ENCODE measurements around the gene TBC1D22A. TPM values are rescaled to one million over a fixed set of nuclear protein-coding genes. Genes with fewer than 3 reads are reported as not detected.

Gene TBC1D22A
- total and polyA plus RNA-seq, 4 donors = 4.1 to 12.4 (median 8.4) TPM

DNA sequence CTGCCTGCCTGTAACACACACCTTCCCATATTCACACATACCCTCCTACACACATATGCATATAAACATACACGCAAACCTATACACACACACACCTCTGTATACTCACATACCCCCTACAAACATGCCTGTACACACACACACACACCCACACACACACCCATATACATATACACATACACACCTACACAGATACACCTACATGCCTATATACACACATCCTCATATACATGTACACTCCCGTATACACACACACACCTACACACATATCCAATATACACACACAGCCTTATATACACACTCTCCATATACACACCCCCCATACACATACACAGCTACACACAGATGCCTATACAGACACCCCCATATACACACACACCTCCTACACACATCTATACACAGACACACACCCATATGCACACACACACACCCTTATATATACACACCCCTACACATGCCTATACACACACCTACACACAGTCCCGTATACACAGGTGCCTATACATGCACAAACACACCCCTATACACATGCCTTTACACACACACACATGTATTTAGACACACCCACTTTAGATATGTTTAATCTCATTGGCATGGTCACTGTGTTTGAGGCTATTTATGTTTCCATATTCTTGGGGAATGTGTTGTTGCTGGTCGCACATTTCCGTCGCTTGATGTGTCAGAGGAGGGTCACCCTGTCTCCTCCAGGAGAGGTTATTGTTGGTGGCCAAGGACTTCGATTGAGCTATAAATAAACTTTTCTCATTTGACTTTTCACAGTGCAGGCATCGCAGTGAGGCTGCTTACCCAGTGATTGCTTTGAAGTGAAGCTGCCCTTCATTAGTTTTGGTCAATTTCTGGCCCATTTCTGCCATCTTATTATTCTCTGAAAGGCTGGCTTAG lies 243.3 kb downstream of the TBC1D22A start (continued):
- TF ChIP-seq RAD21 (IDR thresholded peaks at IDR 0.05) = no peak
- no peak for TF ChIP-seq HNF4A (conservative IDR thresholded peaks at IDR 0.05)
- TF ChIP-seq EGR1 (IDR thresholded peaks at IDR 0.05; ENCODE audit: low read depth in 2 of 2) = no peak

DNA sequence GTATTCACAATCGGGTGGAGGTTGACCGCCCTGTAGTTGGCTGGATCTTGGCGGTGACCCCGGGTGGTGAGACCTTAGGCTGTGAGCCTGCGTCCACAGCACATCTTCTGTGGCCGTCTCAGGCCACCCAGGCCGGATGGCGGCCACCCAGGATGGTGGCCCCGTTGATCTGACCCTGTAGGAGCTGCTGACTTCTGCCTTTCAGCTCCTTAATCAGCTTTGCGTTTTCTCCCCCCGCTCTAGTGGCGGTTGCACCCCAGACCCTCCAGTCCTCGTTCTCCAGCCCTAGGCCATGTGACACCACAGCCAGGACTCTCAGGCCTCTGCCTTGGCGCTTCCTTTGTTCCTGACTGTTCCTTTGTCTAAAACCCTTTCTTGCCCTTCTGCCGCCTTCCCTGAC lies 244.0 kb downstream of the TBC1D22A start:
- Histone ChIP-seq H3K36me3 (ENCODE audit: control insufficient read depth in 4 of 4, insufficient read depth in 3 of 4, low read depth in 1 of 4, low read length in 3 of 4) (peaks cover 0 to 10% (median 8%) of the 10 kb centered on the region in 4 donors), H3K27ac (ENCODE audit: low read depth in 1 of 2, low read length in 2 of 2) (no peak overlapping the region), H3K9me3 (ENCODE audit: control insufficient read depth in 4 of 4, low read length in 3 of 4) (no peaks in the 10 kb centered on the region), H3K27me3 (ENCODE audit: control insufficient read depth in 4 of 4, insufficient read depth in 4 of 4, low read length in 3 of 4) (no peaks in the 10 kb centered on the region), H3K4me3 (ENCODE audit: low read depth in 1 of 3, low read length in 3 of 3) (no peak overlapping the region), H3K4me1 (ENCODE audit: control insufficient read depth in 4 of 4, insufficient read depth in 4 of 4, low read length in 3 of 4) (no peaks in the 10 kb centered on the region), H3K9ac (ENCODE audit: low read depth in 1 of 2, low read length in 2 of 2) (no peak overlapping the region)
- TF ChIP-seq JUND (IDR thresholded peaks at IDR 0.05) (no peak), NR2F2 (IDR thresholded peaks at IDR 0.05) (no peak), HNF4A (conservative IDR thresholded peaks at IDR 0.05) (no peak), RXRA (IDR thresholded peaks at IDR 0.05) (no peak), SP1 (IDR thresholded peaks at IDR 0.05) (no peak)
- TF ChIP-seq, protein P1, sequence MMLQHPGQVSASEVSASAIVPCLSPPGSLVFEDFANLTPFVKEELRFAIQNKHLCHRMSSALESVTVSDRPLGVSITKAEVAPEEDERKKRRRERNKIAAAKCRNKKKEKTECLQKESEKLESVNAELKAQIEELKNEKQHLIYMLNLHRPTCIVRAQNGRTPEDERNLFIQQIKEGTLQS (IDR thresholded peaks at IDR 0.05) = no peak
- TF ChIP-seq, protein P2, sequence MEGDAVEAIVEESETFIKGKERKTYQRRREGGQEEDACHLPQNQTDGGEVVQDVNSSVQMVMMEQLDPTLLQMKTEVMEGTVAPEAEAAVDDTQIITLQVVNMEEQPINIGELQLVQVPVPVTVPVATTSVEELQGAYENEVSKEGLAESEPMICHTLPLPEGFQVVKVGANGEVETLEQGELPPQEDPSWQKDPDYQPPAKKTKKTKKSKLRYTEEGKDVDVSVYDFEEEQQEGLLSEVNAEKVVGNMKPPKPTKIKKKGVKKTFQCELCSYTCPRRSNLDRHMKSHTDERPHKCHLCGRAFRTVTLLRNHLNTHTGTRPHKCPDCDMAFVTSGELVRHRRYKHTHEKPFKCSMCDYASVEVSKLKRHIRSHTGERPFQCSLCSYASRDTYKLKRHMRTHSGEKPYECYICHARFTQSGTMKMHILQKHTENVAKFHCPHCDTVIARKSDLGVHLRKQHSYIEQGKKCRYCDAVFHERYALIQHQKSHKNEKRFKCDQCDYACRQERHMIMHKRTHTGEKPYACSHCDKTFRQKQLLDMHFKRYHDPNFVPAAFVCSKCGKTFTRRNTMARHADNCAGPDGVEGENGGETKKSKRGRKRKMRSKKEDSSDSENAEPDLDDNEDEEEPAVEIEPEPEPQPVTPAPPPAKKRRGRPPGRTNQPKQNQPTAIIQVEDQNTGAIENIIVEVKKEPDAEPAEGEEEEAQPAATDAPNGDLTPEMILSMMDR (IDR thresholded peaks at IDR 0.05; ENCODE audit: low read depth, low read length, missing input control) = no peak
- no peak for DNase-seq (ENCODE audit: low spot score)
- 96% methylated on average over 15 of the region's 15 CpGs for WGBS

DNA sequence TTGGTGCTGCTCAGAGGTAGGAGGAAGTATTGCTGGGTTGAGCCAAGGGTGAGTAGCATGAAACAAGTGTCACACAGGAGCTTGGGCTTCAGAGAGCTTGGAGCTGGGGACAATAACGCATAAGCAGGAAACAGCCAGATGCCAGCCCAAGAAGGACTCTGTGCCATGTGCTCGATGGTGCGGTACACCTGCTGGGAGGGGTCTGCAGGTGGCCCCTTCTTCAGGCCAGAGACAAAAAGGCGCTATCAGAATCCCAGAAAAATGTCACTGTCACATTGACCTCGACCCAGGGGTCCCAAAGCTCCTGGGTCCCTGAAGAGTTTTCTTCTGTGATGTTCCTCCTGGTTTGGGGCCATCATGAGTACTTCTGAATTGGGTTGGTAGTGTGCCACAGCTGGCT lies 244.4 kb downstream of the TBC1D22A start:
- Histone ChIP-seq H3K27me3 (ENCODE audit: control insufficient read depth in 4 of 4, insufficient read depth in 4 of 4, low read length in 3 of 4) (no peaks in the 10 kb centered on the region), H3K9me3 (ENCODE audit: control insufficient read depth in 4 of 4, low read length in 3 of 4) (no peaks in the 10 kb centered on the region), H3K27ac (ENCODE audit: low read depth in 1 of 2, low read length in 2 of 2) (no peak overlapping the region), H3K4me3 (ENCODE audit: low read depth in 1 of 3, low read length in 3 of 3) (no peak overlapping the region), H3K9ac (ENCODE audit: low read depth in 1 of 2, low read length in 2 of 2) (no peak overlapping the region), H3K4me1 (ENCODE audit: control insufficient read depth in 4 of 4, insufficient read depth in 4 of 4, low read length in 3 of 4) (no peaks in the 10 kb centered on the region), H3K36me3 (ENCODE audit: control insufficient read depth in 4 of 4, insufficient read depth in 3 of 4, low read depth in 1 of 4, low read length in 3 of 4) (peaks cover 0 to 10% (median 8%) of the 10 kb centered on the region in 4 donors)
- TF ChIP-seq YY1 (IDR thresholded peaks at IDR 0.05) (no peak), RAD21 (IDR thresholded peaks at IDR 0.05) (no peak)
- 97% methylated on average over 5 of the region's 5 CpGs for WGBS
- no peak for DNase-seq (ENCODE audit: low spot score)

DNA sequence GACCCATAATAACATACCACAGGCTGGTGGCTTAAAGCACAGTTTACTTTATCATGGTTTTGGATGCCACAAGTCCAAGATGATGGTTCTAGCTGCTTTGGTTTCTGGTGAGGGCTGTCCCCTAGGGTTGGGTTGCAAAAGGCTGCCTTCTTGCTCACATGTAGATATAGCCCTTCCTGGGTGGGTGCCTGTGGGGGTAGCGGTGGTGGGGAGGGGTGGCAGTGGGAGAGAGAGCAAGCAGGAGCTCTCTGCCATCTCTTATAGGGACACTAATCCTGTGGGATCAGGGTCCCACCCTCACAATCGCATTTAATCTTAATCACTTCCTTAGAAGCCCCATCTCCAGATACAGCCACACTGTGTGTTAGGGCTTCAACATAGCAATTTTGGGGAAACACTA lies 245.0 kb downstream of the TBC1D22A start:
- TF ChIP-seq RAD21 (IDR thresholded peaks at IDR 0.05) (no peak), JUND (IDR thresholded peaks at IDR 0.05) (no peak), EGR1 (IDR thresholded peaks at IDR 0.05; ENCODE audit: low read depth in 2 of 2) (no peak), TAF1 (conservative IDR thresholded peaks at IDR 0.05) (no peak), SP1 (IDR thresholded peaks at IDR 0.05) (no peak), NR2F2 (IDR thresholded peaks at IDR 0.05) (no peak), HNF4G (IDR thresholded peaks at IDR 0.05) (no peak), HNF4A (conservative IDR thresholded peaks at IDR 0.05) (no peak)
- TF ChIP-seq, protein P3, sequence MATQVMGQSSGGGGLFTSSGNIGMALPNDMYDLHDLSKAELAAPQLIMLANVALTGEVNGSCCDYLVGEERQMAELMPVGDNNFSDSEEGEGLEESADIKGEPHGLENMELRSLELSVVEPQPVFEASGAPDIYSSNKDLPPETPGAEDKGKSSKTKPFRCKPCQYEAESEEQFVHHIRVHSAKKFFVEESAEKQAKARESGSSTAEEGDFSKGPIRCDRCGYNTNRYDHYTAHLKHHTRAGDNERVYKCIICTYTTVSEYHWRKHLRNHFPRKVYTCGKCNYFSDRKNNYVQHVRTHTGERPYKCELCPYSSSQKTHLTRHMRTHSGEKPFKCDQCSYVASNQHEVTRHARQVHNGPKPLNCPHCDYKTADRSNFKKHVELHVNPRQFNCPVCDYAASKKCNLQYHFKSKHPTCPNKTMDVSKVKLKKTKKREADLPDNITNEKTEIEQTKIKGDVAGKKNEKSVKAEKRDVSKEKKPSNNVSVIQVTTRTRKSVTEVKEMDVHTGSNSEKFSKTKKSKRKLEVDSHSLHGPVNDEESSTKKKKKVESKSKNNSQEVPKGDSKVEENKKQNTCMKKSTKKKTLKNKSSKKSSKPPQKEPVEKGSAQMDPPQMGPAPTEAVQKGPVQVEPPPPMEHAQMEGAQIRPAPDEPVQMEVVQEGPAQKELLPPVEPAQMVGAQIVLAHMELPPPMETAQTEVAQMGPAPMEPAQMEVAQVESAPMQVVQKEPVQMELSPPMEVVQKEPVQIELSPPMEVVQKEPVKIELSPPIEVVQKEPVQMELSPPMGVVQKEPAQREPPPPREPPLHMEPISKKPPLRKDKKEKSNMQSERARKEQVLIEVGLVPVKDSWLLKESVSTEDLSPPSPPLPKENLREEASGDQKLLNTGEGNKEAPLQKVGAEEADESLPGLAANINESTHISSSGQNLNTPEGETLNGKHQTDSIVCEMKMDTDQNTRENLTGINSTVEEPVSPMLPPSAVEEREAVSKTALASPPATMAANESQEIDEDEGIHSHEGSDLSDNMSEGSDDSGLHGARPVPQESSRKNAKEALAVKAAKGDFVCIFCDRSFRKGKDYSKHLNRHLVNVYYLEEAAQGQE (IDR thresholded peaks at IDR 0.05) = no peak
- TF ChIP-seq, protein P2 (IDR thresholded peaks at IDR 0.05; ENCODE audit: low read depth, low read length, missing input control) = no peak
- TF ChIP-seq, protein P4, sequence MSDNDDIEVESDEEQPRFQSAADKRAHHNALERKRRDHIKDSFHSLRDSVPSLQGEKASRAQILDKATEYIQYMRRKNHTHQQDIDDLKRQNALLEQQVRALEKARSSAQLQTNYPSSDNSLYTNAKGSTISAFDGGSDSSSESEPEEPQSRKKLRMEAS (IDR thresholded peaks at IDR 0.05) = no peak
- Histone ChIP-seq H3K27me3 (ENCODE audit: control insufficient read depth in 4 of 4, insufficient read depth in 4 of 4, low read length in 3 of 4) (no peaks in the 10 kb centered on the region), H3K9me3 (ENCODE audit: control insufficient read depth in 4 of 4, low read length in 3 of 4) (no peaks in the 10 kb centered on the region), H3K27ac (ENCODE audit: low read depth in 1 of 2, low read length in 2 of 2) (no peak overlapping the region), H3K4me3 (ENCODE audit: low read depth in 1 of 3, low read length in 3 of 3) (no peak overlapping the region), H3K4me1 (ENCODE audit: control insufficient read depth in 4 of 4, insufficient read depth in 4 of 4, low read length in 3 of 4) (no peaks in the 10 kb centered on the region), H3K36me3 (ENCODE audit: control insufficient read depth in 4 of 4, insufficient read depth in 3 of 4, low read depth in 1 of 4, low read length in 3 of 4) (peaks cover 0 to 10% (median 8%) of the 10 kb centered on the region in 4 donors), H3K9ac (ENCODE audit: low read depth in 1 of 2, low read length in 2 of 2) (no peak overlapping the region)
- DNase-seq (ENCODE audit: low spot score) = no peak
- WGBS = over 99% methylated on average over 2 of the region's 2 CpGs
